NOMO-1 treated with DMSO at 0.1 percent for 48 hours (cell line): ENCODE data around the gene BLVRB.
"Not testable (repeated sequence)": the region's sequence is repeated elsewhere in the genome, so short reads cannot be mapped to it uniquely, and the experiment has no call there.

Experiments
- DNase-seq: peaks from one replicate; lab custom pipeline; 2025; ENCODE audit not compliant: unreplicated experiment; lab: John Stamatoyannopoulos, UW

Gene BLVRB

DNA sequence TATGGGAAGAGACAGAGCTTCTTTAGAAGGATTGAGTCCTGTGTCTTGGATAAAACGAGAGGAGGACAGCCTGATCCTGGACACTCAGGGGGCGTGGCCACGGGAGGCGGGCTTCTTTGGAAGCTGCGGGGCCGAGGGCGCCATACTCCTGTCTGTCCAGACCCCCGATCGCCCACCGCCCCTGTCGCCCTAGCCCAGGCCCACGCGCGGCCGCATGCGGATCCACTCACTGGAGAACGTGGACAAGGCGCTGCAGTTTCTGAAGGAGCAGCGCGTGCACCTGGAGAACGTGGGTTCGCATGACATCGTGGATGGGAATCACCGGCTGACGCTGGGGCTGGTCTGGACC is 24.3 kb upstream of the BLVRB start:
- DNase-seq: no peak

DNA sequence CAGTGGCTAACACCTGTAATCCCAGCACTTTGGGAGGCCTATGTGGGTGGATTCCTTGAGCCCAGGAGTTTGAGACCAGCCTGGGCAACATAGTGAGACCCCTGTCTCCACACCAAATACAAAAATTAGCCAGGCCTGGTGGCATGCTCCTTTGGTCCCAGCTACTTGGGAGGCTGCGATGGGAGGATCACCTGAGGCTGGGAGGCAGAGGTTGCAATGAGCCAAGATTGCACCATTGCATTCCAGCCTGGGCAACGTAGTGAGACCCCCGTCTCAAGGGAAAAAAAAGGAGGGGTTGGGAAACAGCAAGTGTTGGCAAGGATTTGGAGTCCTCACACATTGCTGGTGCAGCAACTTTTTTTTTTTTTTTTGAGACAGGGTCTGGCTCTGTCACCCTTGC is 20.5 kb upstream of the BLVRB start:
- DNase-seq: no peak

DNA sequence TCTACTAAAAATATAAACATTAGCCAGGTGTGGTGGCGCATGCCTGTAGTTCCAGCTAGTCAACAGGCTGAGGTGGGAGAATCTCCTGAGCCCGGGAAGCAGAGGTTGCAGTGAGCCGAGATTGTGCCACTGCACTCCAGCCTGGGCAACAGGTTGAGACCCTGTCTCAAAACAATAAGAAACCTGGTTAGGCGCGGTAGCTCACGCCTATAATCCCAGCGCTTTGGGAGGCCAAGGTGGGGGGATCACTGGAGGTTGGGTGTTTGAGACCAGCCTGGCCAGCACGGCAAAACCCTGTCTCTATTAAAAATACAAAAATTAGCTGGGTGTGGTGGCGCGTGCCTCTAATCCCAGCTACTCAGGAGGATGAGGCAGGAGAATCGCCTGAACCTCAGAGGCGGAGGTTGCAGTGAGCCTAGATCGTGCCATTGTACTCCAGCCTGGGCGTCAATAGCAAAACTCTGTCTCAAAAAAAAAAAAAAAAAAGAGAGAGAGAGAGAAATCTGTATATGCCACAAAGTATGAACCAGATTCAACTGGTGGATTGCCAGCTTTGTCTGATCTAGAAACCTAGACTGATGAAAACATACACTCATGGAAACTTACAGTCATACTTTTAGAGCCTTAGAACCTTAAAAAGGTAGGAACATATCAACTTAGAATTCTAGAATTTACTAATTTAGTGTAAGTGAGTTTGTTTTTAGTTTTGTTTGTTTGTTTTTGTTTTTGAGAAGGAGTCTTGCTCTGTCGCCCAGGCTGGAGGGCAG is 10.5 kb upstream of the BLVRB start:
- not testable (repeated sequence) for DNase-seq

DNA sequence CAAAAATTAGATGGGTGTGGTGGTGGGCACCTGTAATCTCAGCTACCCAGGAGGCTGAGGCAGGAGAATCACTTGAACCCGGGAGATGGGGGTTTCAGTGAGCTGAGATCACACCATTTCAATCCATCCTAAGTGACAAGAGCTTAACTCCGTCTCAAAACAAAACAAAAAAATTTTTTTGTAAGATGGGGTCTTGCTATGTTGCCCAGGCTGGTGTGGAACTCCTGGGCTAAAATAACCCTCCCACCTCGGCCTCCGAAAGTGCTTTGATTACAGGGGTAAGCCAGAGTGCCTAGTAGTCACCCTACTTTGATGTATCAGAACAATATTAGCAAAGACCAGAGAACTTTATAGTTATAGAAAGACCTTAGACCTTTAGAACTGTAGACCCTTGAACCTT is 9.2 kb upstream of the BLVRB start:
- DNase-seq: no peak

DNA sequence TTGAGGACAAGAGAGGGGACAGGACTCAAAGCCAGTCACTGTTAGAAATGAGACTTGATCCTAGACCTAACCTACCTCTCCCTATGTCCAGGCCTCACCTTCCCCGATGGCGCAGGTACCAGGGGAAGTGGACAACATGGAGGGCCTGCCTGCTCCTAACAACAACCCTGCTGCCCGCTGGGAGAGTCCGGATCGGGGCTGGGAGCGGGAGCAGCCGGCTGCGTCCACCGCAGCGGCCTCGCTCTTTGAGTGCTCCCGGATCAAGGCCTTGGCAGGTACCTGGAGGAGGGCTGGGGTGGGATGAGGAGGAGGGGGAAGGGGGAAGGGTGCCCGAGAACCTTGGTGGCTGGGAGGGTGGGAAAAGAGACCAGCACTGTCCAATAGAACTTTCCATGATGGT is 7.0 kb upstream of the BLVRB start:
- DNase-seq: no peak

DNA sequence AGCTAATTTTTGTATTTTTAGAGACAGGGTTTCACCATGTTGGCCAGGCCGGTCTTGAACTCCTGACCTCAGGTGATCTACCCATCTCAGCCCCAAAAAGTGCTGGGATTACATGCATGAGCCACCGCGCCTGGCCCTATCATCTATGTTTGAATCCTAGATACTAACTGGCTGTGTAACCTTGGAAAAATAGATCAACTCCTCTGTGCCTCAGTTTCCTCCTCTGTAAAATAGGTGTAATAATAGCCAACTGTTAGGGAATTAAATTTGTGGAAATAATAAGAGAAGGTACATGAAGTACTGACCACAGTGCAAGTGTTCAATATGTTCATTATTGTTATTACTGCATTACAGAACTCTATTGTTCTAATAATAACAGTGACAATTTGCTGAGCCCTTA is 5.6 kb upstream of the BLVRB start:
- DNase-seq: no peak

DNA sequence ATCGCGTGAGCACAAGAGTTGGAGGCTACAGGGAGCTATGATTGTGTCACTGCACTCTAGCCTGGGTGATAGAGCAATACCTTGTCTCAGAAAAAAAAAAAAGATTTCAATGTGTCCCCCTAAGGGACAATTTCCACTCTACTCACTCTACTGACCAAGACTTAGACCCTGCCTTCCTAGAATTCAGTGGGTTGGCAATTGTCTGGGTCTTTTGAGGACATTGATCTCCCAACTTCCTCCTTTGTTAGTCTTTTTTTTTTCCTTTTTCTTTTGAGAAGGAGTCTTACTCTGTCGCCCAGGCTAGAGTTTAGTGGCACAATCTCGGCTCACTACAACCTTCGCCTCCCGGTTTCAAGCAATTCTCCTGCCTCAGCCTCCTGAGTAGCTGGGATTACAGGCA is 3.5 kb upstream of the BLVRB start:
- peak; percentile 15 for DNase-seq

DNA sequence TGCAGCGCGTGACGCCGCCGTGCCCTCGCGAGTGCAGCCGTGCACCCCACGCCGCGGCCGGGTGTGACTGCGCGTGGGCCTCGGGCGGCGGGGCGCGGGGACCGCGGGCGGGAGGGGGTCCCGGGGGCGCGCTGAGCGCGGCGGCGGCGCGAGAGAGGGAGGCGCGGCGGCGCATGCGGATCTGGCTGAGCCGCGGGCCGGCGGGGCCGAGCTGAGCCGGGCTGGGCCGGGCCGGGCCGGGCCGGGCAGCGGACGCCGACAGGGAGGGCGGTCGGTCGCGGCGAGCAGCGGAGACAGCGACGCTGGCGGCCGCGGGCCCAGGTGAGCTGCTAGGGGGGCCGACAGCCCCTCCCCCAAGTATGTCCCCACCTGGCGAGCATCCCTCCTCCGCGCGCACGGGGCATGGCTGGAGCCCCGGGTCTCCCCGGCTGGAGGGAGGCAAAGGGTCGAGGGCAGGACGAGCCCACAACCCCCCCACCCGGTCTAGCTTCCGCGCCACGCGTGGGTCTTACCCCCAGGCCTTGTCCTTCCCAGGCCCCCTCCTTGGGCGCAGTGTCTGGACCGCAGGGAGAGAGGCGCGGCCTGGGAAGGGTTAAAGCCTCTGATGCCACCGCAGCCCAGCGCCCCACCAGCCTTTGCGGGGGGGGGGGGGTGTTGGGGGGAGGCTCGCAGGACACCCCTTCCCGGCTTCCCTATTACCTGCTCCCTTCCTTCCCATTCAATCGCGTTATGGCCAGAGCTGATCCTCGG is 1.6 kb upstream of the BLVRB start, which contains the start of gene SPTBN4:
Gene SPTBN4 (plus strand): TSS at position 17 of the 750 bp plus-strand sequence. CDS start 5,621 bp downstream, outside the sequence.
- no peak for DNase-seq

DNA sequence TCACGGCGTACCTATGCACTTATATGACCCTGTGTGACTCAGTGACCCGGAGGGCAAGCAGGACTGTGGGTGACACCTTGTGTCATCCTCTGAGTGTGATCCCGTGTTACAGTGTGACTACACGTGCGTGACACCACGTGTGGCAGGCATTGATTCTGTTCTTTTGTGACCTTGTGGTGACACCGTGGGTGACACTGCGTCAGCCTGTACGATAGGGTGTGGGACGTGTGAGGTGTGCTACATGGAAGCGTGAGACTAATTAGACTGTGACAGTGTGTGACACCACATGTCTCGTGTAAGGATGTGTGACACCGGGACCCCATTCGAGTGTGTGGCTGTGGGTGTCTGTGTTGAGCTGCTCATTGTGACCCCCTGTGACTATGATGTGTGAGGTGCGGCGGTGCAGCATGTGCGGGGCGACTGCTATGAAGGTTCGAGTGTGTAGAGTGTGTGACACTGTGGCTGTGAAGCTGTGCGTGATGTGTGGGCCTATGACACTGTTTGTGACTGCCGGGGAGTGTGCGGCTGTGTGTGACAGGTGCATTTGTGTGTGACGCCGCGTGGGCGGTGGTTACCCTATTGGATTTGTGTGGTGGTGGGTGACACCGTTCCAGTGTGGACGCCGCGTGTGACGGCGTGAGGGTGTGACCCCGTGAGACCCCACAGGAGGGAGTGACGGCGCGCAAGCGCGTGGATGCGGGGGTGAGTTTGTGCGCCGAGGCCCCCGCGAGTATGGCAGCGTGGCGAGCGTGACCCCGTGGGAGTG is 857 bp upstream of the BLVRB start:
- no peak for DNase-seq

DNA sequence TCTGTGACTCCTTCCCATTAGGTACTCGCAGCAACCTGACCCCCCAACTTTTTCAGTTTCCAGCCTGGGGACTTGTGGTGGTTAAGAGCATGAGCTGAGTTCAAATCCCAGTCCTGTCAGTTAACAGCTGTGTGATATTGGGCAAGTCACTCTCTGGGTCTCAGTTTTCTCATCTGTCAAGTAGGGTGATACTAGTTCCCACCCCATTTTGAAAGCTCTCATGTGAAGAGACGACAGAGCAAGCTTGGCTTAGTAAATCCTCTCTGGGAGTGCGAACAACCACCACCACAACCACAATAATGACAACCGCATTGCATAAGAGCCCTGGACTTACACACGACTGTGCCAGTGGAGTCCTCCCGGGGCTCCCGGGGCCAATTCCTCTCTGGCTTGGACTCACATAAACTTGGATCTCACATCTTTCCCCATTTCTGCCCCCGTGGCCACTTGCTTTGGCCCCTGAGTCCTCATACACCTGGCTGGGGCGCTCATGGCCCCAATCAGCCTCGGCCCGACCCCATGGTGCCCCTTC is 454 bp downstream of the BLVRB start:
- DNase-seq: peak; percentile 85

DNA sequence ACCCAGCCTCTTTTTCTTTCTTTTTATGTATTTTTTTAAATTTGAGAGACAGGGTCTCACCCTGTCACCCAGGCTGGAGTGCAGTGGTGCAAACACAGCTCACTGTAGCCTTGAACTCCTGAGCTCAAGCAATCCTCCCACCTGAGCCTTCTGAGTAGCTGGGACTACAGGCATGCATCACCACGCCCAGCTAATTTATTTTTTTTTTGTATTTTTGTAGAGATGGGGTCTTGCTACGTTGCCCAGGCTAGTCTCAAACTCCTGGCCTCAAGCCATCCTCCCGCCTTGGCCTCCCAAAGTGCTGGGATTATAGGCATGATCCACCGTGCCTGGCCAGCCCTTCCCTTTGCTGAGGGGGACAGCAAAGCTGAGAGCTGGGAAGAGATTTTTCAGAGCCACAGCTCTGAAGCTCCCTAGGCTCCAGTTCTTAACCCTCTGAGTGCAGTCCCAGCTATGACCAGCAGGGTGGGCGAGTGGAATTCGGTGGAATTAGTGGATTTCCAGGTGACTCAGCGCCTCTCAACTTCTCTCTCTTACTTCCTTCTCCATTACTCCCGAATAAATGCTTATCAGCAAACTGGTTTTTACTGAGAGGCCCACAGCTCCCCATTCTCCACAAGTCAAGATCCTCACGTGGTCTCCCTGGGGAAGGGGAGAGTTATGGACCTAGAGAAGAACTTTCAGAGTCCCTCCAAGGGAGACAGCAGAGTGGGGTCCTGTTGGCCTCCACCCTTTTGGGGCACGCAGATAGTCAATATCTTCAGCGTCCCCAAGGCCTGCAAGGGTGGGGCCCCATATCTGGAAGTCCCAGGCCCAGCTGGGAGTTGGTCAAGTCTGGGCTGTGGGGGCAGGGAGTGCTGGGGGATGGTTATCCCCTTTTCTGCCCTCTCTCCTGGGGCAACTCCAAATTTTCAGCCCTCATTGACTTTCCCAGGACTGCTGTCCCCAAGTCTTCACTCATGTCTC is 1.2 kb downstream of the BLVRB start:
- DNase-seq: peak; percentile 28

DNA sequence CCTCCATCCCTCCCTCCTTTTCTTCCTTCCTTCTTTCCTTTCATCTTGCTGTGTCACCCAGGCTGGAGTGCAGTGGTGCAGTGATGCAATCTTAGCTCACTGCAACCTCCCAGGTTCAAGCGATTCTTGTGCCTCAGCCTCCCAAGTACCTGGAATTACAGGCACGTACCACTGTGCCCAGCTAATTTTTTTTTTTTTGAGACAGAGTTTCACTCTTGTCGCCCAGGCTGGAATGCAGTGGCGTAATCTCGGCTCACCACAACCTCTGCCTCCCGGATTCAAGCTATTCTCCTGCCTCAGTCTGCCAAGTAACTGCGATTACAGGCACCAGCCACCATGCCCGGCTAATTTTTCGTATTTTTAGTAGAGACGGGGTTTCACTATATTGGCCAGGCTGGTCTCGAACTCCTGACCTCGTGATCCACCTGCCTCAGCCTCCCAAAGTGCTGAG is 1.9 kb downstream of the BLVRB start:
- peak; percentile 5 for DNase-seq

DNA sequence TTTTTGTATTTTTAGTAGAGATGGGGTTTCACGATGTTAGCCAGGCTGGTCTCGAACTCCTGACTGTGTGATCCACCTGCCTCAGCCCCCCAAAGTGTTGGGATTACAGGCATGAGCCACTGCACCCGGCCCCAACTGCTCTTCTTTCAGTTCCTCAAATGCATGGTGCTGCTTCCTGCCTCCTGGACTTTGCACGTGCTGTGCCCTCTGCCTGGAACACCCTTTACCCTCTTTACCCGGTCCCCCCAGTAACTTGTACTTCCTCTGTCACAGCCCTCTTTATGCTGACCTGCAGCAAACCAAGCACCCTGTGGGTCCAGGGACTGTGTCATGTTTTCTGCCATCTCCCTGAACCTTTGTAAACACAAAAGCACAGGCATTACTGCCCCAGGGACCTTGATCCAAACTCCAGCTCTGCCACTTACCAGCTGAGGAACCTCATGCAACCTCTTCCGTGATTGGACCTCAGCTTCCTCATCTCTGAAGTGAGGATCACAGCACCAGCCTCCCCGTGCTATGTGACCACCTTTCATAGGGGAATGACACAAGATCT is 3.8 kb downstream of the BLVRB start:
- DNase-seq: peak; percentile 62

DNA sequence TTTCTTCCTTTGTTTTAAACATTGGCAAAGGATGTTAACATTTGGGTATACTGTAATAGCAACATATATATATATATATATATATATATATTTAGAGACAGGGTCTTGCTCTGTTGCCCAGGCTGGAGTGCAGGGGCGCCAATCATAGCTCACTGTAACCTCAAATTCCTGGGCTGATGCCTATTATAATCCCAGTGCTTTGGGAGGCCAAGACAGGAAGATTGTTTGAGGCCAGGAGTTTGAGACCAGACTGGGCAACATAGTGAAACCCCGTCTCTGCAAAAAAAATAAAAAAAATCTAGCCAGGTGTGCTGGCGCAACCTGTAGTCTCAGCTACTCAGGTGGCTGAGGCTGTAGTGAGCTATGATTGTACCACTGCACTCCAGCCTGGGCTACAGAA is 5.4 kb downstream of the BLVRB start:
- DNase-seq: no peak

DNA sequence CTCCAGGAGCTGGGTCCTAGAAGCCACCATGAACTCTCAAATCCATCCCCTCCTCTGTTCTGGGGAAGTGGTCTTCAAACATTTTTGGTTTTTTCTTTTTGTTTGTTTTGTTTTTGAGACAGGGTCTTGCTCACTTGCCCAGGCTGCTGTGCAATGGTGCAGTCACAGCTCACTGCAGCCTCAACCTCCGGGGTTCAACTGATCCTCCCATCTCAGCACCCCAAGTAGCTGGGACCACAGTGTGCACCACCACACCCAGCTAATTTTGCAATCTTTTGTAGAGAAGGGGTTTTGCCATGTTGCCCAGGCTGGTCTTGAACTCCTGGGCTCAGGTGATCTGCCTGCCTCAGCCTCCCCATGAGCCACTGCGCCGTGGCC is 7.0 kb downstream of the BLVRB start:
- DNase-seq: no peak

DNA sequence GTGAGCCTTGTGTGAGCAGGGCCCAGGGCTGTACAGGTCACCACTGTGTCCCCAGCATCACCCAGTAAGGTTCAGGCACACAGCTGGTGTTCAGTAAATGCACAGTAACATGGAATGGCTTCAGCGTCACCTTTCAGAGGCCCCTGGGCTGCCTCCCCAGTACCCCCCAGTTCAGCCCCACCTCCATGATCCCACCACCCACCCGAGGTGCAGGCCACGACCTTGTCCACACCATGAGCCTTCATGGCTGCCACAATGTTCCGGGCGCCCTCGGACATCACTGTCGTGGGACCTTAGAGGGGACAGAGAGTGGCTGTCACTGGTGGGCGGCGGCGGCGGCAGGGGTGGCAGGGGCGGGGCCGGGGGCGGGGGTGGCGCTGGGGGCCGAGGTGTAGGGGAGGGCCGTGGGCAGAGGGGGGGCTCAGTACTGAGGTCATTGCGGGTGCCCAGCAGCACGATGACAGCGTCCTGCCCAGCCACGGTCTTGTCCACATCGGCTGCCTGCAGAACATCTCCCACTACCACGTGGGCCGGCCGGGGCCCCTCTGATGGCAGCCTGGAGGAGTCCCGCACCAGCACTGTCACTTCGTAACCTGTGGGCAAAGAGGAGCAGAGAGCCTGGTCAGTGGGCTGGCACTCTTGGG is 7.5 kb downstream of the BLVRB start:
- DNase-seq: no peak

DNA sequence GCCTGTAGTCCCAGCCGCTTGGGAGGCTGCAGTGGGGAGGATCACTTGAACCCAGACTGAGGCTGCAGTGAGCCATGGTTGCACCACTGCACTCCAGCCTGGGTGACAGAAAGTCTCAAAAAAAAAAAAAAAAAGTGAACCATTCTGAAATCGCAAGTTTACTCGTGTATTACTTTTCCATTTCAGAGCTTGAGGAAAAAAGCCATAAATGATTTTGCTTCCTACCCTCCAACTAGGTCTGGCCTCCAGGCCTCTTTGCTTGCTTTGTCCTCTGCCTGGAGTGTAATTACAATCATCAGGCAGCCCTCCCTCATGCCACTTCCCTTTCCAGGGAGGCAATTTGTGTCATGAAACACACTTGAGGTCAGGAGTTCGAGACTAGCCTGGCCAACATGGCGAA is 8.5 kb downstream of the BLVRB start:
- DNase-seq: no peak

DNA sequence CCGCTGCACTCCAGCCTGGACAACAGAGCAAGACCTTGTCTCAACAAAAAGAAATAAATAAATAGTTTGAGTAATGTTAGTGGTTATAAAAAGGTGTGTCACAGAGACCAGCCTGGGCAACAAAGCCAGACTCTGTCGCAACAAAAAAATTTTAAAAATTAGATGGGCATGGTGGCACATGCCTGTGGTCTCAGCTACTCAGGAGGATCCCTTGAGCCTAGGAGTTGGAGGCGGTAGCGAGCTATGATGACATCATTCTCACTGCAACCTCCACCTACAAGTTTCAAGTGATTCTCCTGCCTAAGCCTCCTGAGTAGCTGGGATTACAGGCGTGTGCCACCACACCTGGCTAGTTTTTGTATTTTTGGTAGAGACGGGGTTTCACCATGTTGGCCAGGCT is 11.6 kb downstream of the BLVRB start:
- DNase-seq: not testable (repeated sequence)

DNA sequence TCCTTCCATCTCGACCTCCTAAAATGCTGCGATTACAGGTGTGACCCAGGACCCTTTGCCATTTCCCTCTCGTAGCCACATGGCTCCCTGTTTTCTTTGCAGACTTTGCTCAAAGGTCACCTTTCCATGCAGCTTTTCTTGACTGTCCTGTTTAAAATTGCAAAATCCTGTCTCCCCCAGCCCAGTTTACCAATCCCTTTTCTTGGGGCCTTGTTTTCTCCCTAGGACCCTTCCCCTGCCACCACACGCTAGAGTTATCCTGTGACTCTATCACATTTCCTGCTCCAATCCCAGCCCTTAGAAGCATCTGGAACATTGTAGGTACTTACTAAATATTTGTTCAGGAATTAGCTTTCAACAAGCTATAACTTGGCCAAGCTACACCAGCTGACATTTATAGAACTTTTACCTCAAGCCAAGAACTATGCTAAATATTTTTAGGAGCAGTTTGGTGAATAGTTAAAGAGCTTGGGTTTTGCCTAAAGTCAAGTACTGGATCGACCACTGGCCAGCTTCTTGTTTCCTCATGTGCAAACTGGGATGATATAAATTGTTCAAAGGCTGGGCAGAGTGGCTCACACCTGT is 12.3 kb downstream of the BLVRB start:
- no peak for DNase-seq
